SHP77 treated with DMSO at 0.1 percent for 48 hours (cell line): Measurements from ENCODE around the gene DAPK1.

Source experiments
- DNase-seq: peaks from one replicate; lab custom pipeline; 2025; lab: John Stamatoyannopoulos, UW

DAPK1 gene

DNA sequence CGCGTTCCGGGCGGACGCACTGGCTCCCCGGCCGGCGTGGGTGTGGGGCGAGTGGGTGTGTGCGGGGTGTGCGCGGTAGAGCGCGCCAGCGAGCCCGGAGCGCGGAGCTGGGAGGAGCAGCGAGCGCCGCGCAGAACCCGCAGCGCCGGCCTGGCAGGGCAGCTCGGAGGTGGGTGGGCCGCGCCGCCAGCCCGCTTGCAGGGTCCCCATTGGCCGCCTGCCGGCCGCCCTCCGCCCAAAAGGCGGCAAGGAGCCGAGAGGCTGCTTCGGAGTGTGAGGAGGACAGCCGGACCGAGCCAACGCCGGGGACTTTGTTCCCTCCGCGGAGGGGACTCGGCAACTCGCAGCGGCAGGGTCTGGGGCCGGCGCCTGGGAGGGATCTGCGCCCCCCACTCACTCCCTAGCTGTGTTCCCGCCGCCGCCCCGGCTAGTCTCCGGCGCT, at the start of gene DAPK1:
Gene DAPK1, plus strand, starts transcription at position 264 of the 442 bp plus-strand sequence. CDS start 1,211 bp downstream, outside the sequence.
- DNase-seq, result no peak

DNA sequence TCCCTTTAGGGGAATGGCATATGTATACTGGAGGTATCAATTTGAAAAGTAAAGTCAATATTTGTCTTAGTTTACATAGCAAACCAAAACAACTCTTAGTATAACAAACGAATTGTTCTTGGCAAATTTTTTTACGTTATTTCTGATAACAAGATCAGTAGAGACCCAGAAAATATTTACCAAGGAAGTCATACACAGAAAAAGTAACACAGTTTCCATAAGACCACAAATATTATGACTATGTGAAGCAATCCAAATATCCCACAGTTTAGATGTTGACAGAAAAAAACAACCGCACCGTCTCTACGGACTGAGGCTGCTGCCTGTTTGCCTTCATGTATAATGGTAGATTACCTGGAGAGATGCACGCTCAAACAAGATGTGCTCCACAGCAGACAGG, 46.5 kb upstream of the DAPK1 start:
- no peak for DNase-seq

DNA sequence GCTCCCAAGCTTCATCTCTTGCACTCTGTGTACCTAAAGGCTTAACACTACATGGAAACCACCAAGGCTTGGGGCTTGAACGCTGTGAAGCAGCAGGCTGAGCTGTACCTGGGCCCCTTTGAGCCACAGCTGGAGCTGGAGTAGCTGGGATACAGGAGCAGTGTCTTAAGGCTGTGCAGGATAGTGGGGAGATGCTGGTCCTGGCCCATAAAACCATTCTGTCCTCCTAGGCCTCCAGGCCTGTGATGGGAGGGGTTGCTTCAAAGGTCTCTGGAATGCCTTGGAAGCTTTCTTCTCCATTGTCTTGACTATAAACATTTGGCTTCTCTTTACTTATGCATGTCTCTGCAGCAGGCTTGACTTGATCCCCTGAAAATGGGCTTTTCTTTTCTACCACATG, 42.3 kb upstream of the DAPK1 start:
- DNase-seq, result no peak

DNA sequence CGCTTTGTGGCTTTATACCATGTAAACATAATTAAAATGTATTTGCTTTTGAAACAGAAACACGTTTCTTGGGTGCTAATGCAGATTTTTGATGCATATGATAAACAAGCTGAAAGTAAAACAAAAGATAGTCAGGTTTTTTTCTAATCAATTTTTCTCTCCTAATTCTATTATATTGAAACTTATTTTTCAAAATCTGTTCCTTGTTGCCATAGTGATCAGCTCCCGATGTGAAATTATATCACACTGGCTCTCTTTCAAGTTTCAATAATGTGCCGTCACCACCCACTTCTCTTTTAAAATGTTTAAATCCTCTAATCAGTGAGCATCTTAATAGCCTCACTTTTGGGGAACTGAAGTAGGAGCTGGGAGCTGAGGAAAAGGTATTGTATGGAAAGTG, 36.4 kb upstream of the DAPK1 start:
- no peak for DNase-seq

DNA sequence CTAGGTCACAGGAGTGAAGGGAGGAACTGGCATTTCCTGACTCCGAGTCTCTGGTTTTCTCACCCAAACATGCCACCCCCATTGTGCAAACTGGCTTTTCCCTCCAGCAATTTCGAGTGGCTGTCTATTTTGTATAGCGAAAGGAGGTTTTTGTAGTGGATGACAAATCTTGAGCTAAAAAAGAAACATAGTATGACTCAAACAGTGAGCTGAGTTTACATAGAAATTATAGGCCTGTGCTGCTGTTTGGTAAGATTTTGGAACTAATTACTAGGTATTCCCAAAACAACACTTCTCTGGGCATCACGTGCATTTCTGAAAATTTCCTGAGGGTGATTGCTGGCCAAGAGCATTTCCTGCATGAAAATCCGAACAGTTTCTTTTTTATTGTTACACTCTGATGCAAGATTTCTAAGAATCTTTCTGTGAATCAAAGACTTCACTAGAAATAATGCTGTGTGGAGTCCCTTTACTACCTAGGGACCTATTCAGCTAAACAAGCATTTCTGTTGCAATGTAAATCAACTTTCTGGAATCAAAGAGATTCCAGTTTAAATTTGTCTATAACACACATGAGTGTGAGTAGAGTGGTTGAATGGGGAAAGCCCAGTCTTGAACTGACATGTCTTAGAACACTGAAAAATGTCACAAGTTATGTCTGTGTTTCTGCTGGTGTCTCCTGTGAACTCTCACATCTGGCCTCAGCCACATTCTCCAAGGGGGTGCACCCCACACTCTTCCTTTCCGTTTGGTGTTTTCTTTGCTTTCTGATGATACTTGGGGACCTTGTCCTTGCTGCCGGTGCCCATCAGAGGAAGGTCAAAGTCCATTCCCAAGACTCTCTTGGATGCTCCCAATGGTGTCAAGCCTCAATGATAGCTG, 33.3 kb upstream of the DAPK1 start:
- DNase-seq, result no peak

DNA sequence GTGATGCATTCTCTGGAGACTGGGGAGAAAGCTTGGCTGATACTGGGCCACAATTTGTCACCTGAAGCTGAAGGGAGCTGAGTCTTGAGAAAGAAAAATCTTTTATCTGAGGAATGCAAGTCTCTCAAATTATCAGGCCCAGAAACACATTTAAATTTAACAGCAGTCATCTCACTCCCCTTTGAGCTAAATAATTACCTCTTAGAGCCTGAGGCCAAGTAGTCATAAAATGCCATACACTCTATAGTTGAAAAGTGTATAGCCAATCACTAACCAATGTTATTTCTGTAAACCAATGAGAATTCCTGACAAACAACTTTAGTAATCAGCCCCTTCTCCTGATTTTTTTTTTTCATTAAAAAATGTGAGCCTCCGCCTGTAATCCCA, 32.7 kb upstream of the DAPK1 start:
- DNase-seq, result no peak

DNA sequence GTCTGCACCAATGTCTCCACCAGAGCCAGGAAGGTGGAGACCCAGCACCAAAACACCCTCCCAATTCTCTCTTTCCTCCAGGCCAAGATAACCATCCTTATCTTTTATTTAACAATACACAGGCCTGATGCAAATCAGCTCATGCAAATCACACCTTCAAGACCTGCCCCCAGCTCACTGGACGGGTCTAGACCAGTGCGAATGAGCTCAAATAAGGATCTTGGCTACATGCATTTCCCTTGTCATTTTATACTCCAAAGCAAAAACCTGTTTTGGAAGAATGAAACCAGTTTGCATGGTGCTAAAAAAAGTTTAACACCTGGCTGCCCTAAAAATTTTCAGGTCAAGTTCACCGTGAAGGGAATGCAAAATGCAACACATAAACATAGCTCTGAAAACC, 31.9 kb upstream of the DAPK1 start:
- no peak for DNase-seq

DNA sequence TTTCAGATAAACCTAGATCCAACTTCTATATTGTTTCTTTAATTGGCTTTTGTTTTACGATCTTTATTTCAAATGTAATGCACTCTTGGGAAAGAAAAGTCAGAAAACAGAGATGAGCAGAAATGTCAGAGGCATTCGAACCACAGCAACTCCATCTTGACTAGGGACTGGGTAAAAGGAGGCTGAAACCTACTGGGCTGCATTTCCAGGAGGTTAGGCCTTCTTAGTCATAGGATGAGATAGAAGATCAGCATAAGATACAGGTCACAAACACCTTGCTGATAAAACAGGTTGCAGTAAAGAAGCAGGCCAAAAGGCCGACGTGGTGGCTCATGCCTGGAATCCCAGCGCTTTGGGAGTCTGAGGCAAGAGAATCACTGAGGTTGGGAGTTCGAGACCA, 30.5 kb upstream of the DAPK1 start:
- no peak for DNase-seq

DNA sequence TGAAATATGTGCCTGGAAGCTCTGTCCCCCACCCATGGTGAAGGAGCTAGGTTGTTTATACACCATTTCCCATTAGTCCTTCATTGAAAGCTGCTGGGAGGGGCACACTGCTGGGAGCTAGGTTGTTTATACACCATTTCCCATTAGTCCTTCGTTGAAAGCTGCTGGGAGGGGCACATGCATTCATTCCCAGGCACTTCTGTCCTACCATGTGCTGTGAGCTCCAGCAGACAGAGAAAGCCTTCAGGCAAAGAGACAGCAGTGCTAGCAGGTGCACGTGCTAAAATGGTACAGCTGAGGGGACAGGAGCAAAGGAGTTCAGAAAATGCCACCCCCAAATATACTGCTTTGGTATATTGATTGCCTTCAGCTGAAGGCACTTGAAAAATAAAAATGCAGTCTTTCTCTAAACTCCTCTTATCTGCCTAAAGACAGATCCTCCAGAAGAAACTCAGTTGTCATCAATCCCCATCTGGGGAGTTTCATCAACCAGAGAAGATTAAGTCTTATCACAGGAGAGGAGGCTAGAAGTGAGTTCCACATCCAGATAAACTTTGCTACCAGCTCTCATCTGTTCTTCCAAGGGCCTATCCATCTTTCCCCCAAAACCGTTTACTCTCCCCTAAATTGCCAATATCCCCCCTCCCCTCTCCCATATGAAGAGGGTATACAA, 27.7 kb upstream of the DAPK1 start:
- DNase-seq, result no peak

DNA sequence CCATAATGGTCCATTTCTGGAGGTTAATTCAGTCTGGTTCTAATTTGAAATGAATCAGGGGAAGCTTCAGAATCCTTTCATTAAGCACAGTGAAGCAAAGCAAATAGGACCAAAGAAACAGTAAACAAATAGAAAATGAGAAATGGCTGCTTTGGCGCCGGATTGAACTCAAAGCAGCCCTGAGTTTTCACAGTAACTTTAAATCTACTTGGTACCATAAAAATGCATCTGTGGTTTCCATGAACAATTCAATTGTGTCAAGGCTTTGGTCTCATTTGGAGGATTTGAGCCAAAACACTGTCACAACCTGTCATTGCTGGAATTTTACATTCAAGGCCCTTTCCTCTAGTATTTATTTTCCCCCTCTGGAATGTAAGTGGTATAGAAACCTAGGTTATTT, 25.9 kb upstream of the DAPK1 start:
- no peak for DNase-seq

DNA sequence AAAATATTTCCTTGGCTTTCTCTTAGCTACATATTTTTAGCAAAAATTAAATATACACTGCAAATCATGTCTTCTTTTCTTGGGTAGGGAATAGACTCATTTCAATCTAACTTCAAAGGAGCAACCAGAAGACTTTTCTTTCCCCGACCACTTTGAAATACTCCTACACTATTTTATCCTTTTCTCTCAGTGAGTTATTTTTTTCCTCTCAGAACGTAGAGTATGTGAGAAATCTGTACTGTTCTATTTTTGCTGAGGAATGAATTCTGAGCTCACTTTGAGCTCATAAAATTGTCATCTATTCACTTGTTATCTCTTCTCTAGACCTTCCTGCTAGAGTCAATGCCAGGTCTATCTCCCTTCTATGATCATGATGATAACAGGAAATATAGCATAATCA, 22.2 kb upstream of the DAPK1 start:
- DNase-seq, result no peak

DNA sequence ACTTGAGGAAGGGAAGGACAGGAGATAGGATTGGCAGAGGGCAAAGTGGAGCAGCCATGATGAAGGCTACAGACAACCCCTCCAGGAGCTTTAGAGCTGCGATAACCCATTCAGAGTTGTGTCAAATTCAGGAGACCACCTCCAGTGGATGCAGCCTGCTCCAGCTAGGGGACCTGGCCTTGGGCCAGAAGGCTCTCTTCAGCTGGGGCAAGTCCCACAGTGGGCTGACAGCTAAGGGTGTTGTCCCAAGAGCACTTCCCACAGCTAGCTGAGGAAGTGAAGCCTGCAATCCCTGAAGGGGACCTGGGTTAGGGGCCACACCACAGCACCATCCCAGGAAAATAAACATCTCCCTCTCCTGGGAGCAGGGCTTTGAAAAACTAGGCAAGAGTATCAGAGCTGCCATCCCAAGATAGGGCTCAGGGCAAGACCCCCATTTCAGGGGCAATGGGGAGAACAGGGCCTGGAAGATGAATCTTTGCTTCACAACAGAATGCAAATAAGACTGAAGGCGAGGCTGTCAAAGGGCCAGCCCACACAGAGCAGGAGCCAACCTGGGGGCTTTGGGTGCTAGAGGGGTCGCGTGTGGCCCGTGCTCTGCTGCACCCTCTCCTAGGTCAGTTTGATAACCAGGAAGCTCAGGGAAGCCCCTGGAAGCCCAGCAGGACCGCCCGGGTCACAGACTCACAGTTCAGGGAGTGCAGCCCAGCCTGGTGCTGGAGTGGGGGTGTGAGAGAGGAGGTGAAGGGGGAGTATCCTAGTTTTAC, 19.3 kb upstream of the DAPK1 start:
- no peak for DNase-seq

DNA sequence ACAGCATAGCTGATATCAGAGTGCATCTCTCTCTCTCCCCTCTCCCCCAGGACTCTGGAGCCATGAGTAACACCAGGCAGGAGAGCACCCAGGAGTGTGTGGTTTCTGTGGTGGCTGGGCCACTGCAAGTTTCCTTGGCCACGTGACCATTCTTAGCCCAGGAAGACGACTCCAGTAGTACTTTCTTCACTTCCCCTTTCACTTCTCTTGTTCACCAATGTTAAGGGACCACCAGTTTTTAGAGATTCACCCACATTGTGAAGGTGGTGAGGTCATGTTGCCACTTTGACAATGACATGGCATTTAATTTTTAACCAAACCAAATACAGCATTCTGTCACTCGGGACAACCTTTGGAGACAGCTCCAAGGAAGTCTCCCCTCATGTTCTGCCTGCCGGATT, 17.9 kb upstream of the DAPK1 start:
- no peak for DNase-seq

DNA sequence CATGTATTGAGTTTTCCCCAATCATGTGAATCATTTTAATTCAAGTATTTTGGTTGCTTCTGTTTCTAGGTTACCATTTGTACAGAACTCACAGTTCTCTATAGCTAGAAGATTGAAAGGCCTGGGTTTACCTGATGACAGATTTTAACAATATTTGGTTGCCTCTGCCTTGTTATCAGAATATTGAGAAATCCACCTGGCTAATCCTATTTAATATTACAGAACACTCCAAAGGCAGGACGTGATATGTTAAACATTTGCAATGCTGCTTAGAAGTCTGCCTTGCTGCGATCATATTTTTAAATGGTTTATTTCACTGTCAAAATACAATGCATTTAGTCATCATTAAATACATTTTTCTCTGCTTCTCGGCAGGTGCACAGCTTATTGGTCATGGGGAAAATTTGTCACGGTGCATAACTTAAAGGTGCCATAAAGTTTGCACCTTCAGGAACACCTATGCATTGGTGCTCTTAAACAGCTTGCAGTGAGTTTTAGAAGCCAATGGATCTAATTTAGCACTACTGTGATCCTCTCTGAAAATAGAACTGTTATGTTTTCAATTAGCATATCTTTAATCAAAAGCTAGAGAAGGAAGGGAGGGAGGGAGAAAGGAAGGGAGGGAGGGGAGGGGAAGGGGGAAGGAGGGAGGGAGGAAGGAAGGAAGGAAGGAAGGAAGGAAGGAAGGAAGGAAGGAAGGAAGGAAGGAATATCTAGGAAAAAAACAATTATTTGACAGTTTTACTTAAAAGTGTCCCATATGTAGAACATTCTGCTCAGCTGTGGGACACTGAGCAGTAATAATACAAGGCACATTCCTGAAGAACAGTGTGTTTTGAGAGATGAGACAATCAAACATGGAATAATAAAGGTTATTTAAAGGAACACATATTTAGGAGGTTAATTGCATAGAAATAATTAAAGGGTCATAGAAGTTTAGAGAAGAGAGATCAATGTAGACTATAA, 15.5 kb upstream of the DAPK1 start:
- DNase-seq, result no peak

DNA sequence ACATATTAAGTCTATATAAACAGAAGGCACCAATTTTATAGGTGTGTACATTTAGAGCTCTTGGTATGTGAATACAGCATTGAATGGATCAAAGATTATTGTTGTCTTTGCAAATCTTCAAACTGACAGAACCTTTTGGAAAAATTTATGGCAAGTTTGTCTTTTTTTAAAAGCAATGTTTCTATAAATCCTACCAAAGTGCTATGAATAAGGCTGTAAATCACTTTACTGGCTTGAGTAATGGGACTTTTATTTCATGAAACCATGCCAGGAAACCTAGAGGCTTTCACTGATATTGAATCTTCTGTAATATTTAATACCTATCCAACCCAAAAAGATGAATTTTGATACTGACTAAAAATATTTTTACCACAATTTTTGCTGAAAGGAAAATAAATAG, 7.4 kb upstream of the DAPK1 start:
- DNase-seq, result no peak

DNA sequence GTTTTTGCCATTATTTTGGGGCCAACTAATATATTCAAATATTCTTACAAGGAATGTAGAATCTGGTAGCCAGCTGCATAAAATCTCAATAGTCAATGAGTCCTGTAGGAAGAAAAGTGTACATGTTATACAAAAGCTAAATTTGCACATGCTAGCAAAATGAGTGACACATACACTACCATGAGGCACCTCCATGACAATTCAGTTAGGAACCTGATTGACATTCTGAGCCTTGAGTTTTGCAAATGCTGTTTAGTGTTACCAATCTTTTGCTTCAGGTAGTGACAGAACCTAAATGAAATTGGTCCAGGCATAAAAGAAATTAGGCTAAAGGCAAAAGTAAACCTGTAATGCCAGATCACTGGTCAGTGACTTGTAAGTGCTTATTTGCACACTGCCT, 6.8 kb upstream of the DAPK1 start:
- no peak for DNase-seq

DNA sequence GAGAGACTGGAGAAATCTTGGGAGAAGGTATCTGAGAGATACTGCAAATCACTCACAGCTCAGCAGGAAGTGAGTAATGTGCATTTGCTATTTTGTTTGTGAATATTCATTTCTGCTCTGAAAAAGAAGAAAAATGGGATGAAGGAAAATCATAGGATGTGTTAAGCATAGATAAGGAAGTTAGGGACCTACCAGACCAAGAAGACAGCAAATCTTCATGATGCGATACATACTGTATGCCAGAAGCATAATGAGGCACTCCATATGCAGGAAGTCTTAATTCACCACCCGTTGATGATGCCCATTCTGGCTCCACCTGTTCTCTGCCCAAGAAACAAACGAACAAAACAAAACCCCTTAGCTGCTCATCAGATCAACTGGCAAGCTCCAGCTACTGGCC, 6.1 kb upstream of the DAPK1 start:
- DNase-seq, result no peak

DNA sequence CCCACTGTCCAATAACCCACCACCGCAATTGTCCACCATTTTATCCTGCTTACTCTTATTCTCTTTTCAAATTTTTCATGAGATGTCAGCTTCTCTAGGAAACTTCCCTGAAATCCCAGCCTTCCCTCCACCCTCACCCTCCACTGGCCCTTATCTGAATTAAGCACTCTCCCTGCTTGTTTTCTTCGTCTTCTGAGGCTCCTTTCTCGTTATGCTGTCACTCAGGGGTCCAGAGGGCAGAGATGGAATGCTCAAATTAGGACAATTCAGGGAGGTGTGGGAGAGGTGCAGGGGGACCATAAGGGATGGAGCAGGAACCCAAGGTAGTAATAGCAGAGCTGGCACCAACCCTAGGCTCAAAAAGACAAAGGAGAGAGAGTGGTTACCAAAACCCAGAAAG, 5.0 kb upstream of the DAPK1 start:
- DNase-seq, result no peak

DNA sequence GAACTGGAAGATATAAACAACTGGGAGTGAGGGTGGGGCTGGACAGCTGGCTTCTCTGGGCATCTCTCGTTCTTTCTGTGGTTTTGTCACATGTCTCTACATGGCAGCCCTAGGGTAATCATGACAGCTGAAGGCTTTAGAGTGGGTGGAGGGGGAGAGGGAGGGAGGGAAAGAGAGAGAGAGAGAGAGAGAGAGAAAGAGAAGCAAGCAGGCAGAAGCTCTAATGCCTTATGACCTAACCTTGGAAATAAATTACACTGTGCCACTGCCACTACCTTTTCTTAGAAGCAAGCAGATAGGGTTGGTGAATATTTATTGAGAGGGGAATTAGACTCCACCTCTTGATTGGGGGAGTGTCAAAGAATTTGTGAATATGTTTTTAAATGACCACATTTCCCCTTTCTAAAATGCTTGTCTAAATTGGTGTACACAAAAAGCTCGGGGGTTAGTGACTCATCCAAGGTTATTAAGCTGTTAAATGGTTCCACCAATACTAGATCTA, 2.6 kb upstream of the DAPK1 start:
- DNase-seq, result no peak

DNA sequence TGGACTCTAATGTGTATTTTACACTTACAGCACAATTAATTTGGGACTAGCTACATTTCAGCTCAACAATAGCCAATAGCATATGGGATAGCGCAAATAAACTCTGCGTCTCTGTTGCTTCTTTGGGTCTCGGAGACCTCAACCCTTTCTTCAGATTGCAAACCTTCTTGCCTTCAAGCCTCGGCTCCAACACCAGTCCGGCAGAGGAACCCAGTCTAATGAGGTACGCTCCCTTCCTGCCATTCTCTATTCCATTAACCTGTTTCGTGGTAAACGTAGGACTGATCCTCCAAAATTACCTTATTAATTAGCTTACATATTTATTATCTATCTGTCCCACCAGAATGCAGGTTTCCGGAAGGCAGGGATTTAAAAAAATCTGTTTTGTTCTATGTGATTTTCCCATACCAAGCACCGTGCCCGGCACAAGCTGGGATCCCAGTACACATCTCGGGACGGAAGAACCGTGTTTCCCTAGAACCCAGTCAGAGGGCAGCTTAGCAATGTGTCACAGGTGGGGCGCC, 525 bp upstream of the DAPK1 start:
- no peak for DNase-seq
